Skeletal muscle tissue (tissue), 4 donors: ENCODE results near the gene MRPS27. TPM values are rescaled to one million over a fixed set of nuclear protein-coding genes. Genes with fewer than 3 reads are reported as not detected.
A peak's percentile ranks its signal among the peaks of the same experiment; 100 is the strongest.

Source experiments
- H3K27ac ChIP-seq: one replicate; pipeline ENCODE4 v1.7.0; 2013; ENCODE audit warnings: mild to moderate bottlenecking, low read depth, low read length, inconsistent platforms
- H3K27me3 ChIP-seq, 3 donors: one replicate each; pipeline ENCODE4 v1.7.0; 2013; ENCODE audit warnings: low read length in 3 of 3; ENCODE audit not compliant: control insufficient read depth in 3 of 3, insufficient read depth in 3 of 3
- H3K36me3 ChIP-seq, 3 donors: one replicate each; pipeline ENCODE4 v1.7.0; 2013; ENCODE audit warnings: low read length in 3 of 3; ENCODE audit not compliant: control insufficient read depth in 3 of 3, insufficient read depth in 3 of 3
- H3K4me1 ChIP-seq, 3 donors: one replicate each; pipeline ENCODE4 v1.7.0; 2013; ENCODE audit warnings: low read length in 3 of 3, mild to moderate bottlenecking in 3 of 3; ENCODE audit not compliant: control insufficient read depth in 3 of 3, insufficient read depth in 3 of 3
- H3K4me3 ChIP-seq, 3 donors: one replicate each; pipeline ENCODE4 v1.7.0; 2013; ENCODE audit warnings: low read length in 3 of 3
- H3K9ac ChIP-seq, 3 donors: one replicate each; pipeline ENCODE4 v1.7.0; 2013; ENCODE audit warnings: low read length in 3 of 3, mild to moderate bottlenecking in 3 of 3, moderate library complexity in 2 of 3, low read depth in 1 of 3
- H3K9me3 ChIP-seq, 3 donors: one replicate each; pipeline ENCODE4 v1.7.0; 2013; ENCODE audit warnings: low read length in 3 of 3; ENCODE audit not compliant: control insufficient read depth in 3 of 3
- total RNA-seq: library from RNA; depleted of rRNA; stranded (reverse); fragments of >200 nt; gene quantifications from one replicate; pipeline ENCODE4 v1.2.3, GENCODE V29; 2014
- donor health status: Osteomylitis.

MRPS27 gene
- total RNA-seq, 1 donor from 2014 or later, result 75.7 TPM

DNA sequence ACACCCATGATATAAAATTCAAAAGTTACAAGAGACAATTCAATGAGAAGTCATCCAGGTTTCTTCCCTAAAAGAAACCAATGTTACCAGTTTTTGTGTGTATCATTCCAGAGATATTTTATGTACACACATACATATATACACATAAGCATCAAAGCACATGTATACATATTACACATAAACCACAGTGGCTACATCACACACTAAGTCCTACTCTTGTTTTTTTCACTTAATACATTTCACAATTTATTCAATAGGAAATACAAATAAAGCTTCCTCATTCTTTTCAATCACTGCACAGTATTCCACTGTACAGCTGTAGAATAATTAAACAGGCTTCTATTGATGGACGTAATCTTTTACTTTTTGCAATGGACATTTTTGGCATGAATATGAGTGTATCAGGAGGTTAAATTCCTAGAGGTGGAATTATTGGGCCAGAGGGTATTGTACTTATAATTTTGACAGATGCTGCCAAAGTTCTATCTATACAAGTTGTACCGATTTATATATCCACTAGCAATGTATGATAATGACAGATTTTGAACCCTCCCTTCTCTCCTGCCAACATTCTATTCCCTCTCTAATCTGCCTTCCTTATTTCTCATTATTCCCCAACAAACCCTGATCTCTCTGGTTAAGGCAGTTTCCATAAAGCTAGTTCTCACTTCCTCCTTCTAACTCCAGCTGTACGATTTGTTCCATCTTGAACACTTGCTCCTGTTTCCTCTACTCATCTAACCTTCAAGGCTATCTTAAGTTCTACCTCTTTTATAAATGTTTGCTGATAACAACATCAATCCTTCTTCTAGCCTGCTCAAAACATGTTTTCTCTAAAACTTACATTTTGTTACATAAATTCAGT lies 35.2 kb downstream of the MRPS27 start:
- H3K4me3 ChIP-seq, result no peak overlapping the region
- peaks cover 0 to 2% (median 0%) of the 10 kb centered on the region in 3 donors for H3K36me3 ChIP-seq
- peaks cover 0 to 18% (median 5%) of the 10 kb centered on the region in 3 donors for H3K4me1 ChIP-seq
- H3K9ac ChIP-seq, result no peak overlapping the region
- H3K27me3 ChIP-seq, result no peaks in the 10 kb centered on the region
- H3K27ac ChIP-seq, result no peak overlapping the region
- no peaks in the 10 kb centered on the region for H3K9me3 ChIP-seq

DNA sequence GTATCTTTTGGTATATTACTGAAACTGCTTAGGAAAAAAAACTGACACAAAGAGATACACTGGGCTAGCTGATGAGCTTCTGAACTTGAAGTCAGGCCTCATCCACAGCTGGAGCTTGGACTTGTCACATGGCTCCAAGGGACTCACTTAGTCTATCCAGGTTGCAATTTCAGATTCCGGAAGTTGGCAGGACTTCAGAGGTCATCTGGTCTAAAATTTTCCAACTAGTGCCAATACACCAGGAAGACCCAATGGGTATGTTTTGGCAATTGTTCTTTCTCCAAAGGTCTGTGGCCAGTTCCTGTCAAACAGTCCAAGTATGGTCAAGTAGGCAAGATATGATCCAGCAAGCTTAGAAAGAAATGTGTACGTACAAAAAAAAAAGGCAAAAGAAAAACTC lies 36.7 kb downstream of the MRPS27 start:
- Histone ChIP-seq H3K36me3 (peaks cover 0 to 2% (median 0%) of the 10 kb centered on the region in 3 donors), H3K4me3 (no peak overlapping the region), H3K27me3 (no peaks in the 10 kb centered on the region), H3K4me1 (peaks cover 0 to 9% (median 0%) of the 10 kb centered on the region in 3 donors), H3K9ac (no peak overlapping the region), H3K27ac (no peak overlapping the region), H3K9me3 (no peaks in the 10 kb centered on the region)

DNA sequence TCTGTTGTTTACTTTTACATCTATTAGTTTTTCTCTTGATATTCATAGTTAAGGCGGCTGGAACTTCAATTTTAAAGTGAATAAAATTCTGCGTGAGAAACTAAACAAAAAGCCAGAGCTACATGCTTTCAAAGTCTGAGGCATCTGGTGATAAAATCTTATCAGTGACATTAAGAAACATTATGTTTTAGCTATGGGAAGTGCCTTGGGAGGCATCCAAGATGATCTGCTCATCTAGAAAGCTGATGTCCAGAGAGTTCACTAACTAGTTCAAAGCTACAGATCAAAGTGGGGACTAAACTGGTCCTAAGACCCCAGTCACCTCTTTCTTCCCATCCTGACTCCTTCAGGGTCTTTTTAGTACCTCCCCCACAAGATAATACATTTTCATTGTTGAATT lies 37.2 kb downstream of the MRPS27 start:
- peak overlapping the region; percentile 19 for H3K27ac ChIP-seq
- no peaks in the 10 kb centered on the region for H3K9me3 ChIP-seq
- H3K4me3 ChIP-seq, result no peak overlapping the region
- no peak overlapping the region for H3K9ac ChIP-seq
- peaks cover 0 to 2% (median 0%) of the 10 kb centered on the region in 3 donors for H3K36me3 ChIP-seq
- no peaks in the 10 kb centered on the region for H3K27me3 ChIP-seq
- H3K4me1 ChIP-seq, result peaks cover 0 to 9% (median 0%) of the 10 kb centered on the region in 3 donors

DNA sequence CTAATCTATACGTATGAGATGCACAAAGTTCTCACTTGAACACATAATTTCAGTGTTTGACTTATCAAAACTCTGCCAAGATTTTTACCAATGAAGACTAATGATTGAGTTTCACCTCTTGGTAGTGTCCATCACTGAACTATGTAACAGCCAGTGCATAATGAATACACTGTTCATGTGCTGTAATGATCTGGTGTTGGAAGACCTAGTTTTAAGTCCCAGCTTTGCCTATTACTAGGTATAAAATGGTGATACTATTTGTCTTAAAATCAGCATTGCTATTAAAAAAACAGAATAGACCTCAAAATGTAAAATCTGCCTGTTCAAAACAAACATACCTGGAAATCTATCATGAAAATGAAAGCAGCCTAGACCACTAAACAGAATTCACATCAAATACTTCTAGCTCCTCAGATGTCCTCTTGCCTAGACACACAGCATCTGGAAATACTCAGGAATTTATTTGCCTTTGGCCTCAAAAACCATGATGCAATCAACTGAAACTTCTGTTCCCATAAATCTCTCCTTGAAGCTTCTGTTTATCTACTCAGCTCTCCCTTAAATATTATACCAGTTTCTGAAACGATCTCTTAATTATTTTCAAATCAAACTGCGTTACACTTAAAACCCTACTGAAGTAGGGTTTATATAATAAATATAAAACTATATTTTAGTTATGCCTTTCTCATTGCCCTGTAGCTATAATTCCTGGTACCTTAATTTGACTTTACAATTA lies 38.1 kb downstream of the MRPS27 start:
- H3K27ac ChIP-seq, result no peak overlapping the region
- H3K27me3 ChIP-seq, result no peaks in the 10 kb centered on the region
- peaks cover 0 to 3% (median 0%) of the 10 kb centered on the region in 3 donors for H3K36me3 ChIP-seq
- H3K4me1 ChIP-seq, result peaks cover 0 to 9% (median 0%) of the 10 kb centered on the region in 3 donors
- H3K9ac ChIP-seq, result no peak overlapping the region
- no peak overlapping the region for H3K4me3 ChIP-seq
- H3K9me3 ChIP-seq, result no peaks in the 10 kb centered on the region

DNA sequence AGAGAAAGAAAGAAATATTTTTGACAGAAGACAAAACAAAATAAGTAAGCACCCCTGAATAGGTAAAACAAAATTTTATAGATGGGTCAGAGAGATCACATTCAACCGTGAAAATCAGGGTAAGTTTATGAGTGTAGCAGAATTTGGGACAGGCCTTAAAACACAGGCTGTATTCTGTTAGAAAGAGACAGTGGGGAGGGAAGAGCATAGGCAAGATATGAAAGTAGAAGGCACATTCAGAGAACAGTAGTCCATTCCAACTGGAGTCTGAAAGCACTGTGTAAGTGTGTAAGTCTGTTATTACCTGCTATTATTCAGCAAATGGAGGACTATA lies 38.6 kb downstream of the MRPS27 start:
- Histone ChIP-seq H3K4me1 (peaks cover 0 to 9% (median 0%) of the 10 kb centered on the region in 3 donors), H3K4me3 (no peak overlapping the region), H3K9ac (no peak overlapping the region), H3K36me3 (peaks cover 0 to 3% (median 0%) of the 10 kb centered on the region in 3 donors), H3K27ac (no peak overlapping the region), H3K9me3 (peaks cover 0 to under 1% (median 0%) of the 10 kb centered on the region in 3 donors), H3K27me3 (no peaks in the 10 kb centered on the region)

DNA sequence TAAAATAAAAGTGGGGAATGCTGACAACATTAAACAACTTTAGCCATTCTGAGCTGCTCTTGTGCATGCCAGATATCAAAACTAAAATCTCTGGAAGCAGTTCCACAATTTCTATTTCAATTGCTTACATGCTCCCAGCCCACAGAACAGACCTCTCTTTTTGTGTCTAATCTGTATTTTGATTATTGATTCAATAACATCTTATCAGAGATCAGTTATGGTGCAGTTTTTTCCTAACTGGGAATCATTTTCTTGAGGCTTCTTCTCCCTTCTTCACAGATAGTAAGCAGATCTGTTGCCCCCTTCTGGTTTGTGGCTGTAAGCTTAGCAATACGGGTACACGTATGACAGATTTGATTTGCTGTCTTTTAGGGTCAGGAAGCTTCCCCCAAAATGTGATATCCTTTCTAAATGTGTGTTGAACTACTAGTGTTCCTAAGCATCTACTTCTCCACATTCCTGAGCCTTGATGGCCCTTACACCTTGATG lies 39.4 kb downstream of the MRPS27 start:
- H3K9me3 ChIP-seq, result peaks cover 0 to 1% (median 0%) of the 10 kb centered on the region in 3 donors
- no peak overlapping the region for H3K4me3 ChIP-seq
- peak overlapping the region; percentile 17 for H3K27ac ChIP-seq
- H3K27me3 ChIP-seq, result no peaks in the 10 kb centered on the region
- H3K9ac ChIP-seq, result no peak overlapping the region
- H3K4me1 ChIP-seq, result peaks cover 0 to 9% (median 0%) of the 10 kb centered on the region in 3 donors
- peaks cover 0 to 3% (median 0%) of the 10 kb centered on the region in 3 donors for H3K36me3 ChIP-seq

DNA sequence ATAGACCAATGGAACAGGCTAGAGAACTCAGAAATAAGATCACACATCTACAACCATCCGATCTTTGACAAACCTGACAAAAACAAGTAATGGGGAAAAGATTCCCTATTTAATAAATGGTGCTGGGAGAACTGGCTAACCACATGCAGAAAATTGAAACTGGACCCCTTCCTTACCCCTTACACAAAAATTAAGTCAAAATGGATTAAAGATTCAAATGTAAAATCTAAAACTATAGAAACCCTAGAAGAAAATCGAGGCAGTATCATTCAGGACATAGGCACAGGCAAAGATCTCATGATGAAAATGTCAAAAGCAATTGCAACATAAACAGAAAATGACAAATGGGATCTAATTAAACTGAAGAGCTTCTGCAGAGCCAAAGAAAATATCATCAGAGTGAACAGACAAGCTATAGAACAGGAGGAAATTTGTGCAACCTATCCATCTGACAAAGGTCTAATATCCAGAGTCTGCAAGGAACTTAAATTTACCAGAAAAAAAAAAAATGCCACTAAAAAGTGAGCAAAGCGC lies 43.8 kb downstream of the MRPS27 start:
- no peak overlapping the region for H3K27ac ChIP-seq
- peaks cover 0 to 4% (median 0%) of the 10 kb centered on the region in 3 donors for H3K4me1 ChIP-seq

DNA sequence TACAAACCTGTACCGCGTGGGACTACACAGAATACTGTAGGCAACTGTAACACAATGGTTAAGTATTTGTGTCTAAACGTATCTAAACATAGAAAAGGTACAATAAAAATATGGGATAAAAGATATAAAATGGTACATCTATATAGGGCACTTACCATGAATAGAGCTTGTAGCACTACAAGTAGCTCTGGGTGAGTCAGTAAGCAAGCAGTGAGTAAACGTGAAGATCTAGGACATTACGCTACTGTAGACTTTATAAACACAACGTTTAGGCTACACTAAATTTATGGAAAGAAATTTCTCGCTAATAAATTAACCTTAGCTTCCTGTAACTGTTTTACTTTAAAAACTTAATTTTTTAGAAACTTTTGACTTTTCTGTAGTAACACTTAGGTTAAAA lies 46.5 kb downstream of the MRPS27 start:
- no peak overlapping the region for H3K9ac ChIP-seq
- H3K27me3 ChIP-seq, result no peaks in the 10 kb centered on the region
- peaks cover 0 to 1% (median 0%) of the 10 kb centered on the region in 3 donors for H3K9me3 ChIP-seq
- no peak overlapping the region for H3K27ac ChIP-seq
- no peak overlapping the region for H3K4me3 ChIP-seq
- peaks cover 0 to 6% (median 0%) of the 10 kb centered on the region in 3 donors for H3K36me3 ChIP-seq
- H3K4me1 ChIP-seq, result peaks cover 0 to 4% (median 0%) of the 10 kb centered on the region in 3 donors

More for the DNA sequence above, 43.8 kb downstream of the MRPS27 start:
- no peaks in the 10 kb centered on the region for H3K27me3 ChIP-seq
- H3K4me3 ChIP-seq, result no peak overlapping the region
- no peak overlapping the region for H3K9ac ChIP-seq
- H3K9me3 ChIP-seq, result peaks cover 0 to 1% (median 0%) of the 10 kb centered on the region in 3 donors
- H3K36me3 ChIP-seq, result peaks cover 0 to 6% (median 0%) of the 10 kb centered on the region in 3 donors

DNA sequence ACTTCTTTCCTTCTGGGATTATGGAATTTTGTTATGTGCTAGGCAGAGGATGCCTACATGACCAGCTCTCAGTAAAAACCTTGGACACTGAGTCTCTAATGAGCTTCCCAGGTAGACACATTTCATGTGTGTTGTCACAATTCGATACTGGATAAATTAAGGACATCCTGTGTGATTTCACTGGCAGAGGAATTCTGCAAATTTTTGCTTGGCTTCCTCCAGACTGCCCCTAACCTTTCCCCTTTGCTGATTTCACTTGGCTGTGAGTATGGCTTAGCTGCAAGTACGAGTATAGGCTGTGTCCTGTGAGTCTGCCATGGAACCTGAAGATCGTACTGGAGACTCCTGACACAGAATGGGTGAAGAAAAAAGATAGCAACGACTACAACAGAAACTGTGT lies 47.6 kb downstream of the MRPS27 start:
- peaks cover 0 to 1% (median 0%) of the 10 kb centered on the region in 3 donors for H3K9me3 ChIP-seq
- no peak overlapping the region for H3K27ac ChIP-seq
- H3K27me3 ChIP-seq, result no peaks in the 10 kb centered on the region
- H3K9ac ChIP-seq, result no peak overlapping the region
- peaks cover 0 to 3% (median 0%) of the 10 kb centered on the region in 3 donors for H3K36me3 ChIP-seq
- H3K4me1 ChIP-seq, result peaks cover 0 to 4% (median 0%) of the 10 kb centered on the region in 3 donors
- H3K4me3 ChIP-seq, result no peak overlapping the region
